GM21529 (cell line): ENCODE data around the gene NFX1.
"Not testable (repeated sequence)": the region's sequence is repeated elsewhere in the genome, so short reads cannot be mapped to it uniquely, and the experiment has no call there.

Source experiments
- ATAC-seq: cut with Tn5 transposase; IDR thresholded peaks from one replicate; pipeline ENCODE4 v1.9.1; 2021; ENCODE audit not compliant: unreplicated experiment

NFX1 gene

DNA sequence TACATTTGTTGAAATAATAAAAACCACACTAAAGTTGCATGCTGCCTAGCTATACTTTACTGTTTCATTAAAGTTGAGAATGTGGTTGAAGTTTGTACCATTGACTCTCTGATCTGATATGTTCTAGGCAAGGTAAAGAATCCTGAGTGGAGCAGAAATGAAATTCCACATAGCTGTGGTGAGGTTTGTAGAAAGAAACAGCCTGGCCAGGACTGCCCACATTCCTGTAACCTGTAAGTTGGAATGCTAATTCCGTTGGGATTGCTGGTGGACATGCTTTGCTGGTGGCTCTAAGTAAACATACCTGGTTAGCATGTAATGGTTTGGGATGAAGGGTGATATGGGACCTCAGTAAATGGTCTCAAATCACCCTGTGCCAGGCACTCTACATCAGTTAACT lies 16.8 kb downstream of the NFX1 start:
- ATAC-seq: no peak

DNA sequence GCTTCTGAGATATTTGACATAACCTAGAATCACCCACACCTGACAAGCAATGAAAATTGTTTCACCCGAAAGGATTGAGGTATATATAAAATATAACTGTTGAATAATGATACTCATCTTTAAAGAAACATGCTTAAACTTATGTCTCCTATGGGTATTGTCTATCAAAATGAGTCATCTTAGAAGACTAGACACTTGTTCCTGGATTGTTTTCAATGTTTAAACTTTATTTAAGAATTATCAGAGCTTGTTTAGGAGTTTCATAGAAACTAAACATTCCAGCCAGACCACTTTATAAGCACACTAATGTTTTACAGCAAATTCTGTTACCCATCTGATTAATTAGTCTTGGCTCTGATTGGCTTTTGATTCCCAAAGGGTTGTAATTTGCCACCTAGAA lies 19.6 kb downstream of the NFX1 start:
- no peak for ATAC-seq

DNA sequence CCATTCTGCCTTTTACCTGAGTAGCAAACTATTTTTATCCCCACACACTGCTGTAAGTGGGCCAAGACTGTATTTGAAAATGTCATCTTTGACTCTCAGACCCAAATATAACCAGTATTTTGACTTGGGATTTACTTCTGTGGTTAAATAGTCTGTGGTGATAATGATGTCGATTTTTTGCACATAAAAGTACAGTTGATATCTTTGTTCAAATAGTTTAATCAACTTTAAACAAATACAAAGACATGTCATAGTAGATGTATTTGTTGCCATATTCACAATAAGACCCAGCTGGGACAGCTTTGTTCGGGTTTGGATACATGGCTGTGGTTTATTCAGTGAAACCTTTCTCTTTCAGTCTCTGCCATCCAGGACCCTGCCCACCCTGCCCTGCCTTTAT lies 20.4 kb downstream of the NFX1 start:
- no peak for ATAC-seq

DNA sequence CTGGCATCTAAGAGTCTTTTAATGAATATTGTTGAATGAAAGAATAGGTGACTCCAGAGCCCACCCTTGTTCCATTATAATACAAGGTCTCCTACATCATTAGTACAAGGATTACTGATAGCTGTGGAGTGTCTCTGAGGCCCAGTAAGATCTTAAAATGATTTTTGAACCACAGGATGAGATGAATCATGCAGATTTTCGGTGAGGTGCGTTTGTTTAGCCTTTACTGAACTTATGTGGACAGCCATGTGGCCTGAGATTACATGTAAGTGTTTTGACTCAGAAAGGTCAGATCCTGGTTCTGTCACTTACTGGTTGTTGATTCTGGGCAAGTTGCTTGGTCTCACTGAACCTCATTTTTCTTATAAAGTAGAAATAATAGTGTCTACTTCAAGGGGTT lies 21.6 kb downstream of the NFX1 start:
- no peak for ATAC-seq

DNA sequence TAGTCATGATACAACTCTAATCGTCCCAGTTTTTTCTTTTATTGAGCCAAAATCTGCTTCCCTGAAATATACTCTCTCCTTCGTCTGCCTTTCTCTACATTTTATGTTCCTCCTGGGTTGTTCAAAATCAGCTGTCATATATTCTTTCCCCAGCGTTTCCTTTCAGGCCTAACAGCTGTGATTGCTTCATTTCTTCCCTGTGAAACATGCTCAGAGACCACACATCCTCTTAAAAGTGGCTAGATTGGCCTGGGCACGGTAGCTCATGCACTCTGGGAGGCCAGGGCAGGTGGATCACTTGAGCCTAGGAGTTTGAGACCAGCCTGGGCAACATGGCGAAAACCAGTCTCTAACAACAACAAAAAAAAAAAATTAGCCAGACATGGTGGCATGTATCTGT lies 25.1 kb downstream of the NFX1 start:
- no peak for ATAC-seq

DNA sequence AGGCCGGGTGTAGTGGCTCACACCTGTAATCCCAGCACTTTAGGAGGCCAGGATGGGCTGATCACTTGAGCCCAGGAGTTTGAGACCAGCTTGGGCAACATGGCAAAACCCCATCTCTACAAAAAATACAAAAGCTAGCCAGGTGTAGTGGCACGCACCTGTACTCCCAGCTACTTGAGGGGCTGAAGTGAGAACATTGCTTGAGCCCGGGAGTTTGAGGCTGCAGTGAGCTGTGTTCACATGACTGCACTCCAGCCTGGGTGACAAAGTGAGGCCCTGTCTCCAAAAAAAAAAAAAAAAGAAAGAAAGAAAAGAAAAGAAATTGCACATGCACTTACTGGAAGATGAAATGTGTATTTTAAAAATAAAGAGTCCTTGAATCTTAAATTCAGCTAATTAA lies 26.8 kb downstream of the NFX1 start:
- not testable (repeated sequence) for ATAC-seq

DNA sequence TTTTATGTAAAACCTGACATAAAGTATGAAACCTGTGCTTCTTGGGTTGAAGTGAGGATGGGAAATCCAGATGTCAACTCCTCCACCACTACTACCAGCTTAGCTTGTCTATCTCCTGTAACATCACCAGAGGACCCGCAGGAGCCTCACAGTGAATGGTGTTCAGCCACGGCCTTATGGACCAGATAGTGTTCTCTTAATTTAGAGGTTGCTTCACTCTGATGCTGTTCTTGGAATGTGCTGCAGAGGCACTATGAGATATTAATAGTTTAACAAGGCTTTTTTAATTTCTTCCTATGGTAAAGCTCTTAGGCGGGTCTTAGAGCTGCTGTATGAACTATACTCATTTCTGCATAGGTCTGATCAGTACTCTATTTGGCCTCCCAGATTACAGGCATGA lies 27.9 kb downstream of the NFX1 start:
- no peak for ATAC-seq

DNA sequence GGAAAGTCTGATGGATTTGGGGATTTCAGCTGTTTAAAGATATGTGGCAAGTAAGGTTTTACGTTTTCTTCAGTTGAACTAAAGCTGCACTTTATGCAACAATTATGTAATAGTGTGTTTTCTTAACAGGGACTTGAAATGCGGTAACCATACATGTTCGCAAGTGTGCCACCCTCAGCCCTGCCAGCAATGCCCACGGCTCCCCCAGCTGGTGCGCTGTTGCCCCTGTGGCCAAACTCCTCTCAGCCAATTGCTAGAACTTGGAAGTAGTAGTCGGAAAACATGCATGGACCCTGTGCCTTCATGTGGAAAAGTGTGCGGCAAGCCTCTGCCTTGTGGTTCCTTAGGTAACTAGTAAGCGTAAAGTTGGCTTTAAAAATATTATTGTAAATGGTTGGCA lies 28.5 kb downstream of the NFX1 start:
- no peak for ATAC-seq

DNA sequence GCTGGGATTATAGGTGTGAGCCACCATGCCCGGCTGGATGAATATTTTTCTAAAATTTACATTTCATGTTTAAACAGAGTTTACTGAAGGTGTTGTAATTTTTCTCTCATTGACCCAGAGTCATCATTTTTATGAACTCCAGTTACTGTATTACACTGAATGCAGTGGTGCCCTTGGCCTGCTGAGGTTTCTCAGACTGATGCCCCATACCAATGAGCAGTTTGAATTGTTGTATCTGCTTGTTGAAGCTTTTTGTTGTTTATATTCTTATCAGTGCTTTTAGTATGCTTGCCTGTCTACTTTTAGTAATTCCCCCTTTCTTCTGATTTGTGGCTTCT lies 29.9 kb downstream of the NFX1 start:
- no peak for ATAC-seq

DNA sequence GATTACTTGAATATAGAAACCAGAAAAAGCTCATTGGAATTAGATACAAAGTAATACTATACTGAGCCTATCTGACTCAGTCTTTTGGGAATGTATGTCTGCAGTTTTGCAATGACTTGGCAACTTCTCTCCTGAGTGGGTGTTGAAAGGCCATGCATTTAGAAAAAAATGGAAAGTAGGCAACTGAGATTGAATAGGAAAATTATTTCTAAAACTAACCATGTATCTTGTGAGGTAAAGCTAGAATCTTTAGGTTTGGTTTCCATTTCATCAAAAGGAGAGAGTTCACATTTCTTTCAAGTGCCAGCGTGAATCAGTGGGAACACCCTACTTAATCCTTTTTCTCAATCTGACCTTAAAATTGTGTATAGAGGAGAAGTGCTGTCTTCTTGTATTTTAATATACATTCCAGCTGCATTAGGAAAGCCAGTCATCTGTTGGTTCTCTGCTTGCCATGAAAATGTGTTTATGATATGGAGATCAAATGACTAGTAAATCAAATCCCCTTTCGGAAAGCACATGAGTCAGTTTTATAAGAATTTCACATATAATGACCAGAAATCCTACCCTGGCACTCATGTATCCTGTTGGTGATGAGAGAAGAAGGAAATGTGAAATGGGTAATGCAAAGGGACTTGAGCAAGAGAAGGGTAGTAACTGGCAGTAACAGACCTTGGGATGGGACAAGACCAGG lies 30.4 kb downstream of the NFX1 start:
- no peak for ATAC-seq

DNA sequence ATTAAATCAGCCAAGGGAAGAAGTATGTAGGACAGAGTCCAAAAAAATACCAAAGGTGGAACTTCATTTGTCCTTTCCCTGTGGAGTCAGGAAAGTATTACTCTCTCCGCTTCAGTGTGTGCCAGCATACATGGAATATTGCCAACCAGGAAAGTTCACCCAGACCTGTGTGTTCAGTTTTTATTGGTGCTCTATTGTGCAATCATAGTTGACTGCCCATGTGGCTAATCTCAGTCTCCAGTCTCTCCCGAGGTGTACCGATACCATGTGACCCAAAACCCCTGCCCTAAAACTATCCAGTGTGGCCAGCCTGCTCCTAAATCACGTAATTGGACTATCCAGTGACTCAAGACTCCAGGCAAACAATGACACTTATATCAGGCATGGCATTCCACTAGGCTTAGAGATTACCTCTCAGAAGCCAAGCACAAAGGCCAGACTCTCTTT lies 38.8 kb downstream of the NFX1 start:
- no peak for ATAC-seq

DNA sequence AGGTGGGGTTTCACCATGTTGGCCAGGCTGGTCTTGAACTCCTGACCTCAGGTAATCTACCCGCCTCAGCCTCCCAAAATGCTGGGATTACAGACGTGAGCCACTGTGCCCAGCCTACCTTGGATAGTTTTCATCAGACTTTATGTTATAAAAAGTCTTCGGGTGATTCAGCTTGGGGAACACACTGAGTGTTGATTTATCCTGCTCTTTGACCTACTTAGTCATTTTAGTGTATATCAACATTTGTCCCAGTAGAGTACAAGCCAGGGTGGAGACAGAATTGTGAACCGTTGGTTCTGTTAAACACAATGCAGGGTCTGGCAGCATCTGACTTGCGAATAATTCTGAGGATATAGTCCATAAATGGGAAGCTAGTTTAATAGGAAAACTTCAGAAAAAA lies 39.7 kb downstream of the NFX1 start:
- no peak for ATAC-seq

DNA sequence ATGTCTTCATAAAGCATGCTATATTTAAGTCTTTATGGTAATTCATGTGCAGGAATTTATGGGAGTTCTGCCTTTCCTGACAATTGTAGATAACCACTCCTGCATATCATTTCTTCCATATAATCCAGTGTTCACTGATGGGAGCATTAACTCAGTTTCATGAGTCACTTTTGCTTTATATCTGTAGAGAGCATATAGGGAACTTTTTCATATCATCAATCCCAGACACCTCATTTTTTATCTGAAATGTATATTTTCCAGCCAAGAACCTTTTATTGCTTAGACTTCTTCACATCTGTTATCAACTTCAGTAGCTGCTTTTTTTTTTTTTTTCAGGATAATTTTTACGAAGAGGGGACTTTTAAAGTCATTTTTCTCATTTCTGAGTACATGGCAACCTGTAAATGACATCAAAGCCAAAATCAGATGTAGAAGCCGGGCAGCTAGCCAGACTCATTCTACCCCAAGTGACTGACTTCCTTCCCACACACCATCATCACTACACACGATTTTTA lies 41.1 kb downstream of the NFX1 start:
- ATAC-seq: no peak

DNA sequence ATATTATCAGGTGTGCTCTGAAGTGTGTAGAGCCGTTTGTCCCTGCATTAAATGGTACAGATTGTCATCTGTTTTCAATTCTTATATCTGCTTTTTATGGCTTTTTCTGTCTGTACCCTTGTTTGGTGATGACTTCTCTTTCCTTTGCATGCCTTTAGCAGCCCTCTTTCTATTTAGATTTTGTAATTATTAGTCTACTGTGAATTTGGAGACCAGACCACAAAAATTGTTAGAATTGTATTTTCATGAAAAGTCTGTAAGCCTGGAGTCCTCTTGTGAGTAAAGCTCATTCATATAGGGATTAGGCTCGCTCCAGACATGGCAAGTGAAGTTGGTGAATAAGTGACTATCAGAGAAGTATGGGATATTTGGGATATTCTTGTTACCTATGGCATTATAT lies 41.7 kb downstream of the NFX1 start:
- ATAC-seq: no peak

DNA sequence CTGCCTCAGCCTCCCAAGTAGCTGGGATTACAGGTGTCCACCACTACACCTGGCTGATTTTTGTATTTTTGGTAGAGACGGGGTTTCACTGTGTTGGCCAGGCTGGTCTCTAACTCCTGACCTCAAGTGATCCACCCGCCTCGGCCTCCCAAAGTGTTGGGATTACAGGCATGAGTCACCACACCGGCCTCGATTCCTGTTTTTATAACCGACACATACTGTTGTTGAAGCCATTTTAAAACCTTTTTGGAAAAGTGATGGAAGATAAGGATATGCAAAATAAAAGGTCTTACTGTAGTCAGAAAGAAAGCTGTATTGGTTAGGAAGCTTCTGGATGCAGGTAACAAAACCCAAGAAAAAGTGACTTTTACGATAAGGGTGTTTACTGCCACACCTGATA lies 42.6 kb downstream of the NFX1 start:
- ATAC-seq: not testable (repeated sequence)

DNA sequence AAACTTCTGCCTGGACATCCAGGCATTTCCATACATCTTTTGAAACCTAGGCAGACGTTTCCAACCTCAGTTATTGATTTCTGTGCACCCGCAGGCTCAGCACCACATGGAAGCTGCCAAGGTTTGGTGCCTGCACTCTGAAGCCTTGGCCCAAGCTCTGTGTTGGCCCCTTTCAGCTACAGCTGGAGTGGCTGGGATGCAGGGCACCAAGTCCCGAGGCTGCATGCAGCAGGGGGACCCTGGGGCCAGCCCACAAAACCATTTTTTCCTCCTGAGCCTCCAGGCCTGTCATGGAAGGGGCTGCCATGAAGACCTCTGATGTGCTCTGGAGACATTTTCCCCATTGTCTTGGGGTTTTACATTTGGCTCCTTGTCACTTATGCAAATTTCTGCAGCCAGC lies 49.9 kb downstream of the NFX1 start:
- no peak for ATAC-seq

DNA sequence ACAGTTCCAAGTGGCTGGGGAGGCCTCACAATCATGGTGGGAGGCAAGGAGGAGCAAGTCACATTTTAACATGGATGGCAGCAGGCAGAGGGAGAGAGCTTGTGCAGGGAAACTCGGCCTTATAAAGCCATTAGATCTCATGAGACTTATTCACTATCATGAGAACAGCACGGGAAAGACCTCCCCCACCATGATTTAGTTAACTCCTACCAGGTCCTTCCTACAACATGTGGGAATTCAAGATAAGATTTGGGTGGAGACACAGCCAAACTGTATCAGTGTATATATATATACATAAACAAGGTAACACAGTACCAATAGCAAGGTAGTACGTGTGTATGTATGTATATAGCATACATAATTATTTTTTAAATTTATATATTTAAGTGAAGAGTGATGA lies 50.9 kb downstream of the NFX1 start:
- ATAC-seq: no peak

DNA sequence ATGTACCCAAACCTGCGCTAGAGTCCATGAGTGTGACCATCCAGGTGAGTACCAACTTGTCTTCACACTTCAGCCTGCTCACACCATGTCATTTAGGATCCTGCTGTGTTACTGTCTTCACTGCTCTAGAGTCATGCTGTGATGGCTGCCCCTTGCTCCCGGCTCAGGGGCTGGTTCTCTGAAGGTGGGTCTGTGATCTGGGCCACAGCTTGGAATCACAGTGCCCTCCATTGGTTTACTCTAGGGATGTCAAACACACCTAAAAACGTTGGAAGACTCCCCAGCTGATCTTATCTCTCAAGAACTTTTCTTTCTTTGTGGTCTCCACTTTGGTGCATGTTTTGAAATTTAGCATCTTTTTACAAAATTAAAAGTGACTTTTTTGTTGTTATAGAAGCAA lies 53.8 kb downstream of the NFX1 start:
- ATAC-seq: no peak

DNA sequence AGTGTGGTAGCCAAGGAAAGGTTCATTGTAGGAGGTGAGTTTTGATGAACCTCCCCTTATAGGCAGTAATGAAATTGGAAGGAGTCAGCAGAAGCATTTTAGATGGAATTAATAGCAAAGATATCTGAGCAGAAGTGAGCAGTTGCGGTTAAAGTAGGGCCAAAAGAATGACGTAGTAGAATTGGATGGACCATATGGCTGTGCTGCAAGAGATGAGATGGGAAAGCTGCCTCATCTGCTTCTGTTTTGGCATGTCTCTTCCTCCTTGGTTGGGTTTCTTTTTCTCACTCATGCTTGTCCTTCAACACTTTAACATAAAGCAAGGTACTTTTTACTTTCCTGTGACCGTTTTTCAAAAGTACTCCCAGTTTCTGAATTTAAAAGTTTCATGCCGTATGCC lies 56.2 kb downstream of the NFX1 start:
- ATAC-seq: no peak

DNA sequence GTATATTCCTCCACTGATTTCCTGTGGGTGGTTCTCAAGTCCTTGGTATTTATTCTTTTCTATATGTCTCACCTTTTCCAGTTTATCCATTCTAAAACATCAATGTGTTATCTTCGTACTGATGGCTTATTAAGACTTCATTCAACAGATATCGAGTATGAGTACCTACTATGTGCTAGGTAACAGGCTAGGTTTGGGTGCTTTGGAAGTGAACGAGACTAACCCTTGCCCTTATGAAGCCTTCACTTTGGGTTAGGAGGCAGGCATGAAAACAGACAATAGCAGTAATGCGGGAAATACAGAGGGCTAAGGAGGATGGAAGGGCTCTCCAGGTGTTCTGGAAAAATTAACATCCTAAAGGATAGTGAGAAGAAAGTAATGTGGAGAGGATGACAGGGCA lies 58.7 kb downstream of the NFX1 start:
- no peak for ATAC-seq

DNA sequence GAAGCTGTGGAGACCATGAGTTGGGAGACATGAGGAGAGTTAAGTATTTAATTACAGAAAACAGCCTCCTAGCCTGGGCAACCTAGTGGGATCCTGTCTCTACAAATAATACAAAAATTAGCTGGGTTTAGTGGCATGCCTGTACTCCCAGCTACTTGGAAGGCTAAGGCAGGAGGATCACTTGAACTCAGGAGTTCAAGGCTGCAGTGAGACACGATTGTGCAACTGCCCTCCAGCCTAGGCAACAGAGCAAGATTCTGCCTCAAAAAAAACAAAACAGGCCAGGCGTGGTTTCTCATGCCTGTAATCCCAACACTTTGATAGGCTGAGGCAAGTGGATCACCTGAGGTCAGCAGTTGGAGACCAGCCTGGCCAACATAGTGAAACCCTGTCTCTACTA lies 59.4 kb downstream of the NFX1 start:
- ATAC-seq: no peak

DNA sequence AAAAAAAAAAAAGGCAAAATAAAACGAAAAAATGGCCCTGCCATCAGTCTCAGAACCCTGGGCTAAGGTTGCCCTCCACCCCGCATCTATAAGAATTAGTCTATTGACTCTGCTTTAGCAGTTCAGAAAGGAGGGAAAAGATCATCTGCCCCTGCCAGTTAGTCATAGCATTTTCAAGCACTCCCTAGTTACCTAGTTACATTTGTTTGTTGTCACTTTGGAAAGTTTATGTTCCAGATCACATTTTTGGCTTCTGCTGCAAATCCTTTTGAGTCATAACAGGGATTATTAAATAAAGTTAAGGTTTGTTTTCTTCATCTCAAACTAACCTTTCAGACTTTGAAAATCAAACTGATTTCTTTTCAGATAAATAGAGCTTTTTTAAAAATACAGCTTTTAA lies 60.0 kb downstream of the NFX1 start:
- no peak for ATAC-seq

DNA sequence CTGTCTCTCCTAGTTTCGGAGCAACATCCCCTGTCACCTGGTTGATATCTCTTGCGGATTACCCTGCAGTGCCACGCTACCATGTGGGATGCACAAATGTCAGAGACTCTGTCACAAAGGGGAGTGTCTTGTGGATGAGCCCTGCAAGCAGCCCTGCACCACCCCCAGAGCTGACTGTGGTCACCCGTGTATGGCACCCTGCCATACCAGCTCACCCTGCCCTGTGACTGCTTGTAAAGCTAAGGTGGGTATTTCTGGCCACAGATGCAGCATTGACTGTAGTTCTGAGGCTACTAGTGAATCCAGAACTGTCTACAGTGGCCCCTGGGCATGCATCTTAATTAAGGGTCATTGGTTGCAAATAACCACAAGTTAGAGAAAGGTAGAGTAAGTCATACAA lies 61.2 kb downstream of the NFX1 start:
- no peak for ATAC-seq
